Smooth muscle cell (in vitro differentiated cells): Measurements from ENCODE around the gene CPOX. TPM values are rescaled to one million over a fixed set of nuclear protein-coding genes. Genes with fewer than 3 reads are reported as not detected.

Experiments
- DNase-seq: peaks from one replicate; lab custom pipeline; 2025; ENCODE audit not compliant: unreplicated experiment; lab: John Stamatoyannopoulos, UW
- H2AFZ ChIP-seq: fragments of 200-600 bp; sonication (generic); 2 replicates; pipeline ENCODE4 v1.6.0; 2016; ENCODE audit warnings: antibody characterized with exemption, low read depth, mild to moderate bottlenecking
- H3F3A ChIP-seq: fragments of 200-600 bp; sonication (generic); 2 replicates; pipeline ENCODE4 v1.6.0; 2017; ENCODE audit warnings: antibody characterized with exemption, low read depth
- H3K27ac ChIP-seq: fragments of 200-600 bp; sonication (generic); 2 replicates; pipeline ENCODE4 v1.5.1; 2016; ENCODE audit warnings: low read depth, mild to moderate bottlenecking
- H3K27me3 ChIP-seq: fragments of 200-600 bp; sonication (generic); 2 replicates; pipeline ENCODE4 v1.6.1; 2016; ENCODE audit warnings: low read depth, mild to moderate bottlenecking
- H3K36me3 ChIP-seq: fragments of 200-600 bp; sonication (generic); 2 replicates; pipeline ENCODE4 v1.5.1; 2016; ENCODE audit warnings: low read depth
- H3K4me1 ChIP-seq: fragments of 200-600 bp; sonication (generic); 2 replicates; pipeline ENCODE4 v1.5.1; 2016; ENCODE audit warnings: low read depth
- H3K4me2 ChIP-seq: fragments of 200-600 bp; sonication (generic); 2 replicates; pipeline ENCODE4 v1.6.0; 2016; ENCODE audit warnings: mild to moderate bottlenecking
- H3K4me3 ChIP-seq: fragments of 200-600 bp; sonication (generic); 2 replicates; pipeline ENCODE4 v1.5.1; 2016; ENCODE audit warnings: mild to moderate bottlenecking
- H3K79me2 ChIP-seq: fragments of 200-600 bp; sonication (generic); 2 replicates; pipeline ENCODE4 v1.6.0; 2016; ENCODE audit warnings: low read depth, mild to moderate bottlenecking
- H3K9ac ChIP-seq: fragments of 200-600 bp; sonication (generic); 2 replicates; pipeline ENCODE4 v1.6.0; 2016; ENCODE audit warnings: low read depth
- H3K9me3 ChIP-seq: fragments of 200-600 bp; sonication (generic); replicated peaks from 2 replicates; pipeline ENCODE4 v1.5.1; 2016; ENCODE audit warnings: low read depth
- H4K20me1 ChIP-seq: fragments of 200-600 bp; sonication (generic); 2 replicates; pipeline ENCODE4 v1.6.0; 2016; ENCODE audit warnings: low read depth
- WGBS: methylation state at CpG from one replicate; pipeline ENCODE4 v1.1.7; 2016; ENCODE audit warnings: low lambda C conversion rate; 5-methylcytosine and 5-hydroxymethylcytosine counted together
- polyA plus RNA-seq: library from polyadenylated mRNA; unstranded; fragments of >200 nt; fragmentation: Nextera tagmentation; extraction: Ambion mirVana; gene quantifications from 2 replicates; pipeline ENCODE4 v1.2.1, GENCODE V29; 2016
- total RNA-seq: library from RNA; depleted of rRNA; stranded (reverse); fragments of >200 nt; gene quantifications from 2 replicates; pipeline ENCODE4 v1.2.3, GENCODE V29; 2014
- TF ChIP-seq, protein P1 (sequence below): fragments of 200-600 bp; sonication (generic); IDR thresholded peaks from 2 replicates; pipeline ENCODE4 v1.5.1; 2017; ENCODE audit warnings: borderline replicate concordance, mild to moderate bottlenecking, antibody characterized with exemption; ENCODE audit not compliant: insufficient read depth, poor library complexity, severe bottlenecking

The CPOX gene
- total and polyA plus RNA-seq, 2 experiments from 2014 or later, result 19.3 to 44.8 TPM

DNA sequence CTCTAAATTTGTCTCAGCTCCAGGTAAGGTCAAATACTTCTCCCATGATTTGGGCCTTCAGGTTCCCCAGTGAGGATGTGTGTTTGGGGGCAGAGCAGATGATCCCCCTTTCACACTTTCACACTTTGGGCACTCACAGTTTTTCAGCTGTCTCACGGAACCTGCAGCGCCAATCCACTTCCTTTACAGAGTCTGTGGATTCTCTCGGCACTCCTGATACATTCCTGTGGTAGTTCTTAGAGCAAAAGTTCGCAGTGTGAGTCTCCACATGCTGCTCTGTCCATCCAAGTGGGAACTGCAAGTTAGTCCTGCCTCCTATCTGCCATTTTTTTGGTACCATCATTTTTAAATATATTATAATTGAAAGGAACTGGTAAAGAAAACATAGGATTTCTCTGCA, 20.2 kb upstream of the CPOX start:
- Histone ChIP-seq H3K9ac (no peak overlapping the region), H3K27ac (no peak overlapping the region), H2AFZ (peak overlapping the region; percentile 19), H3K4me3 (no peak overlapping the region), H3K79me2 (no peaks in the 10 kb centered on the region), H3K4me2 (no peak overlapping the region), H3K36me3 (no peaks in the 10 kb centered on the region), H3K9me3 (no peaks in the 10 kb centered on the region), H4K20me1 (no peaks in the 10 kb centered on the region), H3K27me3 (no peaks in the 10 kb centered on the region), H3K4me1 (no peaks in the 10 kb centered on the region), H3F3A (no peaks in the 10 kb centered on the region)
- TF ChIP-seq, protein P1, sequence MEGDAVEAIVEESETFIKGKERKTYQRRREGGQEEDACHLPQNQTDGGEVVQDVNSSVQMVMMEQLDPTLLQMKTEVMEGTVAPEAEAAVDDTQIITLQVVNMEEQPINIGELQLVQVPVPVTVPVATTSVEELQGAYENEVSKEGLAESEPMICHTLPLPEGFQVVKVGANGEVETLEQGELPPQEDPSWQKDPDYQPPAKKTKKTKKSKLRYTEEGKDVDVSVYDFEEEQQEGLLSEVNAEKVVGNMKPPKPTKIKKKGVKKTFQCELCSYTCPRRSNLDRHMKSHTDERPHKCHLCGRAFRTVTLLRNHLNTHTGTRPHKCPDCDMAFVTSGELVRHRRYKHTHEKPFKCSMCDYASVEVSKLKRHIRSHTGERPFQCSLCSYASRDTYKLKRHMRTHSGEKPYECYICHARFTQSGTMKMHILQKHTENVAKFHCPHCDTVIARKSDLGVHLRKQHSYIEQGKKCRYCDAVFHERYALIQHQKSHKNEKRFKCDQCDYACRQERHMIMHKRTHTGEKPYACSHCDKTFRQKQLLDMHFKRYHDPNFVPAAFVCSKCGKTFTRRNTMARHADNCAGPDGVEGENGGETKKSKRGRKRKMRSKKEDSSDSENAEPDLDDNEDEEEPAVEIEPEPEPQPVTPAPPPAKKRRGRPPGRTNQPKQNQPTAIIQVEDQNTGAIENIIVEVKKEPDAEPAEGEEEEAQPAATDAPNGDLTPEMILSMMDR, result no peak
- 55% methylated on average over 4 of the region's 4 CpGs for WGBS
- no peak for DNase-seq

DNA sequence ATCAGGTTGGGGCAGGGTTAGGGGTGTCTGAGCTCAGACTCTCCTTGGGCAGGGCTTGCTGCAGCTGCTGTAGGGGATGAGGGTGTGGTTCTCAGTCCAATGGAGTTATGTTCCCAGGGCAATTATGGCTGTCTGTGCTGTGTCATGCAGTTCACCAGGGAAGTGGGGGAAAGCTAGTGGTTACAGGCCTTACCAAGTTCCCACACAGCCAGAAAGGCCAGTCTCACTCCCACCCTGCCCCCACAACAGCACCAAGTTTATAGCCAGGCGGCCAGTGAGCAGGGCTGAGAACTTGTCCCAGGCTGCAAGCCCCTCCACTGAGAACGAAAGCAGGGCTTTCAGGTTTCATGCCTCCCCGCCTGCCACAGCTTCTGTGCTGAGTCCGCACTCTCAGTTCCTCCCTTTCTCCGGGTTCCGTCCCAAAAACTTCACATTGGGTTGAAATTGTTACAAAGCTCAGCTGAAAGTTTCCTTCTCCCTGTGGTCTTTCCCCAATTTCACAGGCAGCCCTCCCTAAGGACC, 19.6 kb upstream of the CPOX start:
- H3K9me3 ChIP-seq, result no peaks in the 10 kb centered on the region
- H3K36me3 ChIP-seq, result no peaks in the 10 kb centered on the region
- WGBS, result 96% methylated on average over 6 of the region's 6 CpGs
- no peaks in the 10 kb centered on the region for H3K79me2 ChIP-seq
- H3K9ac ChIP-seq, result no peak overlapping the region
- no peaks in the 10 kb centered on the region for H3K27me3 ChIP-seq
- H4K20me1 ChIP-seq, result no peaks in the 10 kb centered on the region
- no peak overlapping the region for H3K4me3 ChIP-seq
- TF ChIP-seq, protein P1, result no peak
- no peak for DNase-seq
- H3K4me2 ChIP-seq, result no peak overlapping the region
- no peak overlapping the region for H3K27ac ChIP-seq
- no peaks in the 10 kb centered on the region for H3K4me1 ChIP-seq
- H3F3A ChIP-seq, result no peaks in the 10 kb centered on the region
- H2AFZ ChIP-seq, result peak overlapping the region; percentile 19

DNA sequence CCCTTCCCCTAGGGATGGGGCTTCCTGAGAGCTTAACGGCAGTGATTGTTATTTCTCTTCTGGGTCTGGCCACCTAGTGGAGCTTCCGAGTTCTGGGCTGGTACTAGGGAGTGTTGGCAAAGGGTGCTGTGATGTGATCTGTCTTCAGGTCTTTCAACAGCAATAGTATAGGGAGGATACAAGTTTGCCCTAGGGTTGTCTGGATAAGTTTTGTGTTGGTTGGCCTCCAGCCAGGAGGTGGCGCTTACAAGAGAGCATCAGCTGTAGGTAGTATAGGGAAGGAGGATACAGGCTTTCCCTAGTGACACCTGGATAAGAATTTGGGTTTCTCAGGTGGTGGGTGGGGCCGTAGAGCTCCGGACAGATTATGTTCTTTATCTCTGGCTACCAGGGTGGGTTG, 19.2 kb upstream of the CPOX start:
- H3K36me3 ChIP-seq, result no peaks in the 10 kb centered on the region
- DNase-seq, result no peak
- H3K4me1 ChIP-seq, result no peaks in the 10 kb centered on the region
- no peaks in the 10 kb centered on the region for H4K20me1 ChIP-seq
- H3K9me3 ChIP-seq, result no peaks in the 10 kb centered on the region
- no peak overlapping the region for H3K27ac ChIP-seq
- no peak overlapping the region for H2AFZ ChIP-seq
- H3K4me2 ChIP-seq, result no peak overlapping the region
- WGBS, result 71% methylated on average over 5 of the region's 5 CpGs
- no peaks in the 10 kb centered on the region for H3F3A ChIP-seq
- no peaks in the 10 kb centered on the region for H3K27me3 ChIP-seq
- TF ChIP-seq, protein P1, result no peak
- H3K4me3 ChIP-seq, result no peak overlapping the region
- no peak overlapping the region for H3K9ac ChIP-seq
- H3K79me2 ChIP-seq, result no peaks in the 10 kb centered on the region

DNA sequence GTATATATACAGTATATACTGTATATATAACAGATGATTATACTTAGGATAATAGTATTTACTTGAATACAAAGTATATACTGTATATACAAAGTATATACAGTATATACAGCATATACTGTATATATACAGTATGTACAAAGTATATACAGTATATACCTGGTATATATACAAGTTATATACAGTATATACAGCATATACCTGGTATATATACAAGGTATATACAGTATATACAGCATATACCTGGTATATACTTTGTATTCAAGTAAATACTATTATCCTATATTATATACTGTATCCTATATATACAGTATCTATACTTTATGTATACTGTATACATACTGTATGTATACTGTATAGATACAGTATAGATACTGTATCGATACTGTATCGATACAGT, 14.6 kb upstream of the CPOX start:
- DNase-seq, result no peak

More for the DNA sequence above, 14.6 kb upstream of the CPOX start:
- Histone ChIP-seq H3K79me2 (no peaks in the 10 kb centered on the region), H3K36me3 (no peaks in the 10 kb centered on the region), H2AFZ (no peak overlapping the region), H3F3A (no peaks in the 10 kb centered on the region), H3K9ac (no peak overlapping the region), H3K27ac (no peak overlapping the region), H3K4me3 (no peak overlapping the region), H3K9me3 (no peaks in the 10 kb centered on the region), H4K20me1 (no peaks in the 10 kb centered on the region), H3K4me1 (no peaks in the 10 kb centered on the region), H3K4me2 (no peak overlapping the region), H3K27me3 (no peaks in the 10 kb centered on the region)
- 66% methylated on average over 2 of the region's 2 CpGs for WGBS
- TF ChIP-seq, protein P1, result no peak
